Stimulated activated CD4-positive, alpha-beta T cell treated with anti-CD3 and anti-CD28 coated beads, TNF-alpha, amount 100 ng/mL, for 4 hours (primary cell): ENCODE measurements around the gene CEP250.

ENCODE experiments used
- DNase-seq, 3 experiments: peaks; one replicate each; pipeline ENCODE4 v3.0.0-alpha.2; 2020; ENCODE audit warnings: low read depth in 3 of 3

CEP250 gene

DNA sequence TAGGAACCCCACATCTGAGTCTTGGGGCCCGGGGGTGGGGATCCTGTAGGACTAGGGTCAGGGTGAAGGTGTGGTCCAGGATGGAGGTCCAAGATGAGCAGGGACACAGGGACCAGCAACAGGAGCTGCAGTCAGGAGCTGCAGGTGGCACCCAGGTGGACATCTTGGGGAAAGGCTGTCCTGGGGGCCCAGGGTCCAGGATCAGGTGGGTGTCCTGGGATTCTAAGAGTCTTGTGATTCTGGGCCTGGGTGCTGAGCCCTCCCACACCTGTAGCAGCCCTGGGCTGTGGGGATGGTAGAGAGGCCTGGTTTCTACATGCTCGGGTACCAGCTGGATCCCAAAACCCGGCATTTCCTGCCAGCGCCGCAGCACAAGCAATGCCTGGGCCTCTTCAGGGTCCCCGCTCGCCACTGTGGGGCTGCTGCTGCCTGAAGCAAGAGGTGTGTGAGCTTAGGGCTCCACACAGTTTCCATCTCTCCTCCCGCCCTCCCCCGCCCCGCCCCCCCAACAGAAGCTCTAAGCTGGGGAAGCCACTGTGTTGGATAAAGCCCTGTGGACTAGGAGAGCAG is 107.2 kb downstream of the CEP250 start:
- no peak for DNase-seq

DNA sequence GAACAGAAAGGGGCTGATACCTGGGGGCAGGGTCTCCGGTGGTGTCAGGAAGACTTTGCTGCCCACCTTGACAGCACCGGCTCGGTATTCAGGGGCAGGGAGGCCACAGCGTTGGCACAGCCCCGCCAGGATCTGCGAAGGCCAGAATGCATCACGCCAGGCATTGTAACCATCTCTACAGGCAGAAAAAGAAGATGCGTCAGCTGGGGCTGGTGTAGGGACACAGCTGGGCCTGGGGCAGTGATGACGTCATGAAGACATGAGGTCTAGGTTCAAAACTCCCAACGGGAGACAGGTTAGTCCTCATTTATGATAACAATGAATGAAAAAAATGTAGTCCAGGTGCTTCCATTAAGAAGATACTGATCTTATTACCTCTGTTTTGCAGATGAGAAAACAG is 108.4 kb downstream of the CEP250 start:
- no peak for DNase-seq

DNA sequence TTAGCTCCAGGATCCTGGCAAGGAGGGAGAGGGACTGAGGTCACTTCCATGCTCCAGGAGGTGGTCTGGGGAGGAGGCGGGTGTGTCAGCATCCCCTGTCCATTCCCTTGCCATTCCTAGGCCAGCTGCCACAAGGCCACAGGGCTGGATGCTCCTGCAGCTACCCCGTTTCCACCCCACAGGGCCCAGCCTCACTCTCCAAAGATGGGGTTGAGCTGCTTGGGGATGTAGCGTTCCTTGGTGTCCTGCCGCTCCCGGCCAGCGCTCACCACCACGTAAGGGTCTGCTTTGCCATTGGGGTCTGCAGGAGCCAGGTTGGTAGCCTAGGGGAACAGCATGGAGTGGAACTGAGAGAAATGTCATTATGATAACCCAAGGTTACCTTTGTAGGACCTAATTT is 109.5 kb downstream of the CEP250 start:
- DNase-seq = no peak

DNA sequence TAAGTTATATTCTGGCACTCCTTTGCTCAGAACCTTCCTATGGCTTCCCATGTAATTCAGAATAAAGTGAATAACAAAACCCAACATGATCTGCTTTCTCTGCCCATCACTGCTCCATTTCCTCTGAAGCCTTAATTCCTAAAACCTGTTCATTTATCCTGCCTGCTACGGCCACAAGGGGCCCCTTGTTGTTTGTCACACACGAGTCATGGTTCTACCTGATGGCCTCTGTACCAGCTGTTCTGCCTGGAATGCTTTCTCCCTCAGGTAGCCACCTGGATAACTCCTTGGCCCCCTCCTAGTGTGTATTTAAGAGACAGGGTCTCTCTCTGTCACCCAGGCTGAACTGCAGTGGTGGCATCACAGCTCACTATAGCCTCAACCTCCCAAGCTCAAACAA is 113.2 kb downstream of the CEP250 start:
- DNase-seq = no peak
